GM13977 (cell line): ENCODE measurements around the gene GRID2.

Experiments used
- DNase-seq: peaks from one replicate; pipeline ENCODE4 v3.0.0; 2012; ENCODE audit warnings: low spot score
- in situ Hi-C: fragments of 300-500 bp; cut with MboI; formaldehyde crosslinking; loops from one replicate; pipeline ENCODE4 v1.12.0; 2022; ENCODE audit warnings: low sequenced_read_pairs, low pct_unique_long_range_greater_than_20kb, mixed read lengths, inconsistent platforms; ENCODE audit not compliant: unreplicated experiment
- TF ChIP-seq, protein P1 (sequence below): IDR thresholded peaks from 2 replicates; pipeline ENCODE4 v1.5.1; 2012; ENCODE audit warnings: mild to moderate bottlenecking, control low read depth; ENCODE audit not compliant: insufficient read depth; ENCODE audit errors: extremely low read depth, missing control alignments

GRID2 gene

DNA sequence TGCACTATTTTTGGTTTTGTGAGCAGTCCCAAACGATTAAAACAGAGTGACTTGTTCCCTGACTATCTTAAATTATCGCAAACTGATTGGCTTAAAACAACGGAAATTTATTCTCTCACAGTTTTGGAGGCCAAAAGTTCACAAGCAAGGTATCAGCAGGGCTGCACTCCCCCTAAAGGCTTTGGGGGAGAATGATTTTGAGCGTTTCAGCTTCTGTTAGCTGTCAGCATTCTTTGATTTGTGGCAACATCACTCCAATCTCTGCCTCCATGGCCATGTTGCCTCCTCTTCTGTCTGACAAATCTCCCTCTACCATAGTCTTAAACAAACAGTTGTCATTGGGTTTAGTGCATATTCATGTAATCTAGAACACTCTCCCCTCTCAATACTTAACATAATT, 1065.2 kb downstream of the GRID2 start:
- TF ChIP-seq, protein P1, sequence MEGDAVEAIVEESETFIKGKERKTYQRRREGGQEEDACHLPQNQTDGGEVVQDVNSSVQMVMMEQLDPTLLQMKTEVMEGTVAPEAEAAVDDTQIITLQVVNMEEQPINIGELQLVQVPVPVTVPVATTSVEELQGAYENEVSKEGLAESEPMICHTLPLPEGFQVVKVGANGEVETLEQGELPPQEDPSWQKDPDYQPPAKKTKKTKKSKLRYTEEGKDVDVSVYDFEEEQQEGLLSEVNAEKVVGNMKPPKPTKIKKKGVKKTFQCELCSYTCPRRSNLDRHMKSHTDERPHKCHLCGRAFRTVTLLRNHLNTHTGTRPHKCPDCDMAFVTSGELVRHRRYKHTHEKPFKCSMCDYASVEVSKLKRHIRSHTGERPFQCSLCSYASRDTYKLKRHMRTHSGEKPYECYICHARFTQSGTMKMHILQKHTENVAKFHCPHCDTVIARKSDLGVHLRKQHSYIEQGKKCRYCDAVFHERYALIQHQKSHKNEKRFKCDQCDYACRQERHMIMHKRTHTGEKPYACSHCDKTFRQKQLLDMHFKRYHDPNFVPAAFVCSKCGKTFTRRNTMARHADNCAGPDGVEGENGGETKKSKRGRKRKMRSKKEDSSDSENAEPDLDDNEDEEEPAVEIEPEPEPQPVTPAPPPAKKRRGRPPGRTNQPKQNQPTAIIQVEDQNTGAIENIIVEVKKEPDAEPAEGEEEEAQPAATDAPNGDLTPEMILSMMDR: no peak
- in situ Hi-C loops: no loop called here
- no peak for DNase-seq

DNA sequence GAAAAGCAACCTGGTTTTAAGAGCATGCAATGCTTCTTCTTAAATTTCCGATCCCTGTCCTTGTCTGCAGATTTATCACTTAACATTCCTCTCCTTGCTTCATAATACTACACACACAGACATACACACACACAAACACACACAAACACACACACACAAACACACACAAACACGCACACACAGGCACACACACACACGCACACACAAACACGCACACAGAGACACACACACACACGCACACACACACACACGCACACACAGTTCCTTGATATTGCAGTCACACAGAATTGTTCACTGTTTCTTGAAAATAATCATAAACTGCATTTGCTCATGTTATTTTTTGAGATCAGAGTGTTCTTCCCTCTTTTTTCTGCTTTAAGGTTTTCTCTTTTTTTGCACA, 1066.5 kb downstream of the GRID2 start:
- TF ChIP-seq, protein P1: no peak
- in situ Hi-C loops: no loop called here
- DNase-seq: no peak

DNA sequence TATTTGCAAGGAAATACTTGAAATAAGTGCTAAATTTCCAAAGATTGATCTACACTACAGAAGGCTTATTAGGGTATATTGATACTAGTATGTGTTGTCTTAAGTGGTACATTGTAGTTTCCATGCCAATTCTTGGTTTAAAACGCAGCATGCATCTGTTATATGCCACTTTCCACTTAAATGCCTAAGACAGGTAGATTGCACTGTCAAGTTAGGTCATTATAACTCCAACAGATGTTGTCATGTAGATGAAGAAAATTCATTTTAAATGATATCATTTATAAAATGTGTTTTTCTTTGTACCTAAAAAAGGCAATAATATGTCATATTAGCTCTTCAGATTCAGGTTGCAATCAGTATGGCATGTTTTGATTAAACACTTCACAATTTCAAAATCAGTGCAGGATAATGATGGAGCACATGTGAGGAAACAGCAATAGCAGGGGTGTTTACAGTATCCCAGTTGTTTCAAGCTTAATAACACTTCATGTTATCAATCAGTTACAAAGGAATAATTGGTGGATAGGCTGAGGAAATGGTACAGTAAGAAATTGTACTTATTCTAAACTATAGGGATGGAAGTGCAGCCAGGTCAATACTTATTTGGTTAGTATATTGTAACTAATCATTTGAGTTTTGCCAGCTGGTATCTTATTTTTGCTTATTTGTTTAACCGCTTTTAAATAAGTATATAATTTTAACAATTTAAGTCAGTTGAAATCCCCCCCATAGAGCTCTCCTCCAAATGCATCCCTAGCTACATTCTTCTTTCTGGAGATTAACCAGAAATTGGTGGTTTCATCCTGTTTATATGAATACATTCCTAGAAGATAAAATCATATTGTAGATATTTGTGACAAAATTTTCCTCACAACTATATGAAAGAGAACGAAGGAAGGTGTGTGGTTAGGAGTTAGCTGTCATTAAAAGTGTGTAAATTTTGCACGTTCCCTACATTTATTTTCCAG, 1070.4 kb downstream of the GRID2 start:
- DNase-seq: no peak
- in situ Hi-C loops: no loop called here
- TF ChIP-seq, protein P1: no peak

DNA sequence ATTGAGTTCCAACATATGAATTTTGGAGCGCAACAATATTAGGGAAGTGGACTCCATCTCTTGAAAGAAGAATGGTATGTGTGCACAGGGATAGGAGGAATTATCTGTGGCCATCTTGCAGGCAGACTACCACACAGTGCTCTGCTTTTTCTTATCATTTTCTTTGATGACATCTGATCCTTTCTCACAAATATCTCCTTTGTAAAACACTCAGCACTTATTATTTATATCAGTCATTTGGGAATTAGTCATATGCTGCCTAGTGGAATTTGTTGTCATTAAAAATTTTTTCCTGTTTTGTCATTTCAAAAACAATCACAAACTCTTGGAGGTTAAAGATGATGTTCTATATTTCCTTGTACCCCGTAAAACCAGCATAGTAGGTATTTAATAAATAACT, 1080.5 kb downstream of the GRID2 start:
- DNase-seq: no peak
- TF ChIP-seq, protein P1: no peak
- in situ Hi-C loops: no loop called here

DNA sequence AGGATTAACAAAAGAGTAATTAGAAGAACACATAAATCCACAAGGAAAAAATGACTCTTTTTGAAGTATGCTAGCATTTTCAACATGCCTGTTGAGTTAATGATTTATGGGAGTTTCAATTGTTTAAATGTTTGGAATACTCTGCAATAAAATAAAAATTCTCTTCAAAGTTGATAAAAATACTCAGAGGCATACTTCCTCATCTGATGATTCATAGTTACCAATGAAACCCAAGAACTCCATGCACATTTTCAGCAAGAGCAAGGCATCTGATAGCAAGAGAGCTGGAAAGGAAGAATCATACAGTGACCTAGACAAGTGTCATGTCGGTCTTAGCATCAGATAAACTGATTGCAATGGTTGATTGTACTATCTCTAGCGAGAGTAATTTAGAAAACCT, 1081.1 kb downstream of the GRID2 start:
- TF ChIP-seq, protein P1: no peak
- in situ Hi-C loops: no loop called here
- no peak for DNase-seq

DNA sequence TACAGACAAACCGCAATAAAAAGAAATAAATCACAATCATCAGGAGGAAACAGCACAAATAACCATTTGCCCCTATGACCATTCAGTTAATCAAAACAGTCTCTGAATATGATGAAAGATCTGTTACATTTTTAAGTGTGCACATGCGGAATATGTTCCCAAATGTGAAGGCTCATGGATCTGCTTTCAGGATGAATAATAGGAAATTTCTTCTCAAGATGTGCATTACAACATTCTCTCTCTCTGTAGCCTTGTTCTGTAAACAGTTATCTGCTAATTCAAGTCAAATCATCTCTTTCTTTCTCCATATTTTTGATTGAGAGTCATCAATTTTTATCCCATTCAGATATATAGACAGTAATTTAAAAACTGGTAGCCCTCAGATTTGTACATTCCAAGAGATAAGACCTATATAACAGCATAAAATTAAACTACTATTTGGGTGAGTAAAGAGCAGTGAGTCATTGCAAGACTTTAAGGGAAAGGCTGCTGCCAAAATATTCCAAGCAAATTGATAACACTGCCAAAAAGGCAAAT, 1090.8 kb downstream of the GRID2 start:
- TF ChIP-seq, protein P1: no peak
- no peak for DNase-seq
- in situ Hi-C loops: no loop called here
